Pancreas (tissue), 10 donors: ENCODE measurements around the gene MX2. TPM values are rescaled to one million over a fixed set of nuclear protein-coding genes. Genes with fewer than 3 reads are reported as not detected.

Experiments
- ATAC-seq, 4 donors: fragments of 200-7000 bp; cut with Tn5 transposase; one replicate each; pipeline versions ENCODE4 v1.8.0 to v1.9.1; 2020; ENCODE audit warnings: mild to moderate bottlenecking in 4 of 4, moderate library complexity in 4 of 4
- DNase-seq, 6 donors: peaks; one replicate each; pipeline ENCODE4 v3.0.0-alpha.2; 2020
- FAIRE-seq: peaks from 2 replicates; lab custom pipeline; 2012; peaks lifted over from hg19 to GRCh38; lab: Jason Lieb, UNC
- H3K27ac ChIP-seq, 4 donors: fragments of 200-600 bp; sonication (generic); 1 replicate in 3 of 4; 2 replicates in 1 of 4; pipeline versions ENCODE4 v1.5.0 to v1.8.0; 2020
- H3K27me3 ChIP-seq, 4 donors: fragments of 200-600 bp; one replicate each; pipeline ENCODE4 v1.8.0; 2021
- H3K36me3 ChIP-seq, 3 donors: fragments of 200-600 bp; sonication (generic) in 1 of 3; one replicate each; pipeline versions ENCODE4 v1.5.0 to v1.8.0; 2020 to 2021
- H3K4me1 ChIP-seq, 3 donors: fragments of 200-600 bp; one replicate each; pipeline ENCODE4 v1.8.0; 2021
- H3K4me3 ChIP-seq, 4 donors: fragments of 200-600 bp; sonication (generic) in 2 of 4; one replicate each; pipeline versions ENCODE4 v1.5.0 to v1.8.0; 2020 to 2021
- H3K9me3 ChIP-seq, 4 donors: fragments of 200-600 bp; one replicate each; pipeline ENCODE4 v1.8.0; 2021
- CTCF ChIP-seq, 4 donors: fragments of 200-600 bp; sonication (generic) in 3 of 4; IDR thresholded peaks; one replicate each; pipeline versions ENCODE4 v1.5.0 to v1.8.0; 2021; ENCODE audit warnings: antibody characterized with exemption in 4 of 4
- WGBS, 2 donors: extraction: QIAGEN DNeasy Blood & Tissue Kit; methylation state at CpG; one replicate each; pipeline ENCODE4 v1.1.7; 2013; 5-methylcytosine and 5-hydroxymethylcytosine counted together
- intact Hi-C, 3 donors: fragments of 100-400 bp; cut with DNase I; formaldehyde crosslinking; loops; one replicate each; pipeline versions ENCODE4 v1.11.1 to v1.14.2; 2022
- polyA plus RNA-seq, 2 donors: library from polyadenylated mRNA; stranded (reverse); fragments of 200-250 nt; gene quantifications; one replicate each; pipeline ENCODE4 v1.2.3, GENCODE V29; 2013
- total RNA-seq, 6 donors: library from RNA; stranded (reverse); fragmentation: NEBNext Ultra II Directional in 4 of 6; extraction: Animal tissue kit (Norgen Biotek cat#: 25700) in 4 of 6; gene quantifications; one replicate each; pipeline versions ENCODE4 v1.2.1 to v1.2.4, GENCODE V29; 2021 to 2023
- donor health status: healthy with polysubstance abuse.
- donor health status: DM: no; HTN: no; CAD: no; lungs with moderate emphysema.
- donor health status: DM: no; HTN: no; CAD: no.
- donor health status: control.
- donor health status: control.
- donor health status: Bipolar disorder and iron deficiency.
- donor health status: DM: yes; HTN: yes; CAD: no.
- donor health status: DM: no; HTN: no; CAD: no.
- donor health status: DM: no; HTN: no; CAD: no.
- donor health status: DM: yes; HTN: yes; CAD: no.

The MX2 gene
- total and polyA plus RNA-seq, 8 donors: 2.0 to 5.4 (median 4.1) TPM

GRCh38 chr21:41444703-41445464 lies 83.1 kb downstream of the MX2 start:
- intact Hi-C loops: no loop called here
- DNase-seq (no peak), FAIRE-seq (no peak), ATAC-seq (no peak)
- WGBS, 2 donors: 86 to 87% methylated on average over 13 of the region's 13 CpGs
- Histone ChIP-seq H3K27me3 (no peaks in the 10 kb centered on the region), H3K4me3 (no peak overlapping the region), H3K4me1 (no peaks in the 10 kb centered on the region), H3K9me3 (no peaks in the 10 kb centered on the region), H3K27ac (no peak overlapping the region), H3K36me3 (peaks cover 0 to 5% (median 0%) of the 10 kb centered on the region in 3 donors)
- TF ChIP-seq CTCF (IDR thresholded peaks at IDR 0.05): no peak

GRCh38 chr21:41445465-41445862 lies 83.6 kb downstream of the MX2 start:
- 90 to 94% methylated on average over 7 of the region's 7 CpGs for whole genome bisulfite sequencing, 2 donors
- FAIRE-seq (no peak), DNase-seq (no peak), ATAC-seq (no peak)
- H3K36me3 ChIP-seq: peaks cover 0 to 5% (median 0%) of the 10 kb centered on the region in 3 donors
- no peak overlapping the region for H3K4me3 ChIP-seq
- intact Hi-C loops: no loop called here
- H3K4me1 ChIP-seq: no peaks in the 10 kb centered on the region
- no peak overlapping the region for H3K27ac ChIP-seq
- no peaks in the 10 kb centered on the region for H3K9me3 ChIP-seq
- no peak for TF ChIP-seq CTCF (IDR thresholded peaks at IDR 0.05)
- no peaks in the 10 kb centered on the region for H3K27me3 ChIP-seq

- H3K4me1 ChIP-seq: no peaks in the 10 kb centered on the region
- no peak for TF ChIP-seq CTCF (IDR thresholded peaks at IDR 0.05)
- FAIRE-seq (no peak), ATAC-seq (no peak), DNase-seq (no peak)
- H3K4me3 ChIP-seq: no peak overlapping the region
- no peaks in the 10 kb centered on the region for H3K9me3 ChIP-seq
- H3K27me3 ChIP-seq: no peaks in the 10 kb centered on the region
- H3K27ac ChIP-seq: no peak overlapping the region
- 58 to 83% methylated on average over 4 of the region's 4 CpGs for WGBS, 2 donors
- H3K36me3 ChIP-seq: peaks cover 0 to 5% (median 0%) of the 10 kb centered on the region in 3 donors
- intact Hi-C loops: no loop called here
These were observed 84.8 kb downstream of the MX2 start for GRCh38 chr21:41446586-41446985.

- no peak overlapping the region for H3K4me3 ChIP-seq
- no peak for DNase-seq
- WGBS, 2 donors: 91 to 96% methylated on average over 3 of the region's 3 CpGs
- peaks cover 0 to 8% (median 0%) of the 10 kb centered on the region in 3 donors for H3K36me3 ChIP-seq
- no peak for FAIRE-seq
- ATAC-seq: no peak
- TF ChIP-seq CTCF (IDR thresholded peaks at IDR 0.05): no peak
- intact Hi-C loops: no loop called here
- H3K27ac ChIP-seq: no peak overlapping the region
- H3K4me1 ChIP-seq: no peaks in the 10 kb centered on the region
- H3K9me3 ChIP-seq: no peaks in the 10 kb centered on the region
- H3K27me3 ChIP-seq: no peaks in the 10 kb centered on the region
These were observed 85.5 kb downstream of the MX2 start for GRCh38 chr21:41447356-41447755.

GRCh38 chr21:41449613-41450012 lies 87.8 kb downstream of the MX2 start:
- Histone ChIP-seq H3K27ac (no peak overlapping the region), H3K36me3 (peaks cover 0 to 10% (median 0%) of the 10 kb centered on the region in 3 donors), H3K4me3 (no peak overlapping the region), H3K27me3 (no peaks in the 10 kb centered on the region), H3K4me1 (no peaks in the 10 kb centered on the region), H3K9me3 (no peaks in the 10 kb centered on the region)
- FAIRE-seq (no peak), ATAC-seq (no peak), DNase-seq (no peak)
- intact Hi-C loops: loop anchor here in 1 of 3 donors (10.0 kb wide), 1 partner anchor 85 kb away; the partner anchor contains the start of gene MX2
- WGBS, 2 donors: 73 to 87% methylated on average over 5 of the region's 5 CpGs
- no peak for TF ChIP-seq CTCF (IDR thresholded peaks at IDR 0.05)
